HG03139 (cell line): ENCODE measurements around the gene LCA5.
"Not testable (repeated sequence)": the region's sequence is repeated elsewhere in the genome, so short reads cannot be mapped to it uniquely, and the experiment has no call there.

Experiments
- ATAC-seq: cut with Tn5 transposase; IDR thresholded peaks from one replicate; pipeline ENCODE4 v1.9.1; 2021; ENCODE audit not compliant: unreplicated experiment

LCA5 gene

DNA sequence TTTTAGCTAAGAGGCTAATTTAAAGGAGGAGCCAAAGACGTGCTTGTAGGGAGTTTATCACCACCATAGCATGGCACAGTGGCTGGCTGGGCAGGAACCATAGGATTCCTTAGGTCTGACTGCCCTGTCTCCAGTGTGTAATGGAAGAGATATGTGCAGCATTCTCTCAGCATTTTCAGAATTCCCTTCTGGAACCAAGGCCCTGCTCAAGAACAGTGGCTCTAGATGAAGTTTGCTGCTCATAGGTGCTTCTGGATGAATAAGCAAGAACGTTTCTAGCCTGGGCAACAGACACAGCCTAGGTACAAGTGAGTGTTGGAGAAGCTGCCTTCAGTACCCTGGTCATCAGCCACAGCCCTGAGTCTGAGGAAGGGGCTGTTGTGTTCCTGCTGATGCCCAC is 69.1 kb downstream of the LCA5 start:
- ATAC-seq, result no peak

DNA sequence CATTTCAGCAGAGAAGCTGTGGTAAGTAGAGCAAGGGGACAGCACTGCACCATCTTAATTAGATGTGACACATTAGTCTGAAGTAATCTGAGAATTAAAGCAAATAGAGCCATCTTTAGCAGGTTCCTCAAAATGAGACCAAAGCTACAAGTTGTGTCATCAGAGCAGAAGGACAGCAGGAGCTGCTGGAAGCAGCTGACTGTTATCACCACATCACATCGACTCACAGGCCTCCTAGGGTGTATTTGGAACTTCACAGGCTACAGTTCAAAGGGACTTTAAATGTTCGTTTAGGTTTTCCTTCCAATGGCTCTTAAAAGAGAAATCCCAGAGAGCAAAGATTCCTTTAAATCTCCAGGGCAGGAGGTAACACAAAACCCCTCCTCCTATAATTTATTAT is 69.5 kb downstream of the LCA5 start:
- no peak for ATAC-seq

DNA sequence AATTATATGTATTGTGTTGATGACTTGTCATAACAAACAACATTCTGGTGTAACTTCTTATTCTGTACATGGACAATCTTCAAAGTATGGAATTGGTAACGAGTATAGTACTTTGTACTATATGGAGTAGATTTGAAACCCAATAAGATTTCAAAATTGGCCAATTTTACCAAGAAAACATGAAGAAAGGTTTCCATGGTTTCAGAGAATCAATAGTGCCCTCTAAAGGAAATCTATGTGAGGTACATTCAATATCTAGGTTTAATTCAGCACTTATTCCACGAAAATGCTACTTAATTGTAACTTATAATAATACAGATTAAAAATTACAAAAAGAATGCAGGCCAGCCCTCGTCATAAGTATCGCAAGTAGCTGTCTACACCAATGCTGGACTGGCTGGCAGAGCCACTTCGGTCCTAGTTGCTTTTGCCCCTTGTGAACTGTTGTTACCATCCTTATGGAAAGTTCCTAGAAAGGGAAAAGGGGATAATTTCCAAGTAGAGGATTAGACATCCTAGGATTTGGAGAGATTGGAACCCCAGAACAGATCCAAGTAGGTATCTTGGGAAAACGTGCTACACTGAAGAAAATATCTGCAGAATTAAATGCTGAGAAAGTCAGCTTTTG is 70.9 kb downstream of the LCA5 start:
- no peak for ATAC-seq

GRCh38 chr6:79465381-79465780 is 71.8 kb downstream of the LCA5 start:
- no peak for ATAC-seq

DNA sequence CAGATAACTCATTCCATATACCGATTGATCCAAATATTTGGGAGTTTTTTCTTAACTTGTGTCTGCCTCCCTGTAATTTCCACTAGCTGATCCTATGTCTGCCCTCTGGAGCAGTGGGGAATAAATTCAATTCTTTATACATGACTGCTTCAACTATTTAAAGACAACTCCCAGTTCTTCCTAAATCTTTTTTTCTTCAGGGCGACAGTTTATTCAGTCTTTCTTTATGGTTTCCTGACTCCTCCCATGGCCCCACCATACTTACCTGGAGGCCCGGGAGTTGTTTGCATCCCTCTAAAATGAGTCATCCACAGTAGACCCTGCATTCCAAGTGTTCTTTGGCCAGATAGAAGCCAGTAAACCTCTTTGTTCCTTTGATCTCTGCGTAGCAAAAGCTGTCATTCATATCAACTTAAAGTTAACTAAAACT is 73.6 kb downstream of the LCA5 start:
- ATAC-seq, result no peak

GRCh38 chr6:79461205-79461604 is 76.0 kb downstream of the LCA5 start:
- ATAC-seq, result no peak

DNA sequence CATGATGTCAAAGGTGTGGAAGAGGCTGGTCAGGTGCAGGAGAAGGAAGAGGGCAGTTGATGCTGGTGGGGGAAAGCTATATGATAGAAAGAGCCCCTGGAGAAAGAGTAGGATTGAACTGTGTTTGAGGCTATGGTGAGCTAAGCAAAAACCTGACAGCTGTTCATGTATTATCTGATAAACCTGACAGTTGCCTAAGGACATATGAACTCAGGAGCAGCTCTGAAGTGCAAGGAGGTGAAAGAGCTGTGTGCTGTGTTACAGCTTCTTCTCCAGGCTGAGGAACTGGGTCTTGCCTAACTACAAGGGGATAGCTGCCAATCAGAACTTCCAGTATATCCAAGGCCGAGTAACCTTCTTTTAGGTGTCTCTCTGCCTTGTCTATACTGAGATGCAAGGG is 81.8 kb downstream of the LCA5 start:
- no peak for ATAC-seq

DNA sequence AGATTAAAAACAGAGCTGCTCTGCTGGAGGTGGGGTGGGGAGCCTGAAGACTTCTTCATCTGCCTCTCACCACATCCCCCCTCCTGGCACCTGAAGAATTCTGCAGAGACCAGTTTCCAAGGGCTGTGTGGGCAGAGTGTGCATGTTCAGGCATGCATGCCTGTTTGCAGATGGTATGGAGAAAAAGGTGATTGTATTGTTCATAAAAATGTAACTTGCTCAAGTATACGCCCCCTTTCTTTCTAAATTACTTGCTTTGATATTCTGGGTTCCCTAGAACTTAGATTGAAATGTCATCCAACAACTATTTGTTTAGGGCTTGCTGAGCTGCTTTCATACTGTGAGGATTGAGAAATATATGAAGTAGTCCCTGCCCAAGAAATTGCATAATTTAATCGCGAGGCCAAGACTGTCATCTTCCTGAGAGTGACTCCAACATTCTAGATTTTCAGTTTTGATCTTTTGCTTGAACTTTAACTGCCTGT is 83.6 kb downstream of the LCA5 start:
- no peak for ATAC-seq

- no peak for ATAC-seq
Observed at GRCh38 chr6:79450984-79451383, 86.2 kb downstream of the LCA5 start.

DNA sequence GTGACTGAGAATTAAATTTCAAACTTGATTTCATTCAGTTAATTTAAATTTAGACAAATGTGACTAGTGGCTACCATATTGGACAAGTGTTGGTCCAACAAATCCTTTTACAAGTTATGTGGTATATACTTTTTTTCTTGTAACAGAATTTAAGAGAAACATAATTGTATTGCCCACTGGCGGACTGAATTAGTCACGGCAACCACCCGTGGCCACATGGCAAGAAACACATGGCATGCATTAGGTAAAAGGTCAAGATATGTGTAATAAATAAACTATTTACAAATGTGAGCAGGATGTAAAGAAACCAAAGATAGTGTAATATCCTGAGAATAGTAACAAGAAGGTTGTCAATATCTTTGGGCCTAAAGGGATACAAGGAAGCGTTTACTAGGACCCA is 91.2 kb downstream of the LCA5 start:
- no peak for ATAC-seq

DNA sequence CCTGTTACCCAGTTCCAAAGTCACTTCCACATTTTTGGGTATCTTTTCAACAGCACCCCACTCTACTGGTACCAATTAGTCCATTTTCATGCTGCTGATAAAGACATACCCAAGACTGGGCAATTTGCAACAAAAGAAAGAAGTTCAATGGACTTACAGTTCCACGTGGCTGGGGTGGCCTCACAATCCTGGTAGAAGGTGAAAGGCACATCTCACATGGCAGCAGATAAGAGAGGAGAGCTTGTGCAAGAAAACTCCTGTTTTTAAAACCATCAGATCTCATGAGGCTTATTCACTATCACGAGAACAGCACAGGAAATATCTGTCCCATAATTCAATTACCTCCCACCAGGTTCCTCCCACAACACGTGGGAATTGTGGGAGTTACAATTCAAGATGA is 93.4 kb downstream of the LCA5 start:
- ATAC-seq, result not testable (repeated sequence)

DNA sequence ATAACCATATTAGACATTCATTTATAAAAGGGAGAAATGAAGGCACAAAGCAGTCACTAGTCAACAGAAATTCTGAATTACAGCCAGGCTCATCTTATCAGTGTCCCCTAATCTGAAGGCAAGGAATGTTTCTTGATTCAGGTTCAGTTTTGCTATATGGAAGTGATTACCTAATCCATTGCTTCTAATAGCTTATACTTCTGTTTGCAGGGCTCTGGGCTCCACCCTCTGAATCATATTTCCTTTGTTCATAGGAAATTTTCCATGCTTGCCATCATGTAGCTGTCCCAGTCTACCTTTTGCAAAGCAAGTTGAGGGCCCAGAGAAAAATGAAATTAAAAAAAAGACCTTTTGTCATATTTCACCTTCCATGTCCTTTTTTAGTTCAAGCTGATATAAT is 96.0 kb downstream of the LCA5 start:
- ATAC-seq, result no peak

DNA sequence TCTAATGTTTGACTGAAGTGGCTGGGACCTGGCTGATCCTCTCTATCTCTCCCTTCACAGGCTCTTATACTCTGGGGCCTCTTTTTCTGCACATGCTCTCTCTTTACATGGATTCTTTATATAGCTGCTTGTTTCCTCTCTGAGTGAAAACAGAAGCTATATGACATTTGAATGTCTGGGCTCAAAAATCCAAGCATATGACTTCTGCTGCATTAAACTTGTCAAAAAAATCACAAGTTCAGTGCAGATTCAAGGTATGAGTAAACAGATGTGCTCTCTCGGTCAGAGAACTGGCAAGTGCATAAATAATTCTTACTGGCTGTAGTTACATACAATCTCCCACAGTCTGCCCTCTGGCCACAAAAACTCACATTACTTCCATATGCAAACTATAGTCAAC is 96.6 kb downstream of the LCA5 start:
- ATAC-seq, result no peak

- ATAC-seq, result no peak
Observed at GRCh38 chr6:79438030-79438429, 99.2 kb downstream of the LCA5 start.

- no peak for ATAC-seq
Observed at GRCh38 chr6:79436241-79436640, 101.0 kb downstream of the LCA5 start.

DNA sequence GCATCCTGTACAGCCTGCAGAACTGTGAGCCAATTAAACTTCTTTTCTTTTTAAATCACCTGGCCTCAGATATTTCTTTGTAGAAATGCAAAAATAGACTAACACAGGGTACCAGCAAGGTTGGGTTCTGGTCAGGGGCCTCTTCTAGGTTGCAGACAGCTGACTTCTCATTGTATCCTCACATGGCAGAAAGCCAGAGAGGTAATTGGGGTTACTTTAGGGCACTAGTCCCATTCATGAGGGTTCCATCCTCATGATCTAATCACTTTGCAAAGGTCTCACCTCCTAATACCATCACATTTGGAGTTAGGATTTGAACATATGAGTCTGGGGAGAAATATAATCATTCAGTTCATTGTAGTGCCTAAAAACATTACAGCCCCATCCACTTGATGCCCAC is 101.5 kb downstream of the LCA5 start:
- no peak for ATAC-seq
